ENCODE data around the gene RXRA.

RXRA gene

GRCh38 chr9:134341306-134341705 lies 15.1 kb downstream of the RXRA start:
- Histone ChIP-seq H3K27ac (peak overlapping the region; percentile 31), H3K36me3 (ENCODE audit: insufficient read depth, low read length) (no peaks in the 10 kb centered on the region), H3K9ac (ENCODE audit: insufficient read length) (peak overlapping the region; percentile 47), H3K4me3 (no peak overlapping the region), H3K9me3 (ENCODE audit: low read depth, low read length) (no peaks in the 10 kb centered on the region)
- TF ChIP-seq EZH2 (IDR thresholded peaks at IDR 0.05) (no peak), POLR2AphosphoS5 (IDR thresholded peaks at IDR 0.05; ENCODE audit: borderline replicate concordance, low read depth, low read length) (no peak), FOXP2 (optimal IDR thresholded peaks at IDR 0.05; ENCODE audit: control extremely low read depth, extremely low read length, insufficient read depth) (no peak)
- DNase-seq (ENCODE audit: low read depth, low spot score) = no peak

GRCh38 chr9:134341929-134342745 lies 15.9 kb downstream of the RXRA start:
- no peak for TF ChIP-seq EZH2 (IDR thresholded peaks at IDR 0.05)
- TF ChIP-seq FOXP2 (optimal IDR thresholded peaks at IDR 0.05; ENCODE audit: control extremely low read depth, extremely low read length, insufficient read depth) = no peak
- no peak for TF ChIP-seq POLR2AphosphoS5 (IDR thresholded peaks at IDR 0.05; ENCODE audit: borderline replicate concordance, low read depth, low read length)
- Histone ChIP-seq H3K36me3 (ENCODE audit: insufficient read depth, low read length) (no peaks in the 10 kb centered on the region), H3K27ac (peak overlapping the region; percentile 31; the same call in 1 of the 2 replicates)

GRCh38 chr9:134342746-134343115 lies 16.5 kb downstream of the RXRA start:
- H3K36me3 ChIP-seq (ENCODE audit: insufficient read depth, low read length) = no peaks in the 10 kb centered on the region
- H3K9me3 ChIP-seq (ENCODE audit: low read depth, low read length) = no peaks in the 10 kb centered on the region
- H3K4me3 ChIP-seq = no peak overlapping the region
- no peak for DNase-seq (ENCODE audit: low read depth, low spot score)
- TF ChIP-seq FOXP2 (optimal IDR thresholded peaks at IDR 0.05; ENCODE audit: control extremely low read depth, extremely low read length, insufficient read depth) = no peak
- TF ChIP-seq EZH2 (IDR thresholded peaks at IDR 0.05) = no peak
- no peak for TF ChIP-seq POLR2AphosphoS5 (IDR thresholded peaks at IDR 0.05; ENCODE audit: borderline replicate concordance, low read depth, low read length)
- peak overlapping the region; percentile 57; the same call in 1 of the 2 replicates for H3K27ac ChIP-seq
- H3K9ac ChIP-seq (ENCODE audit: insufficient read length) = peak overlapping the region; percentile 26

More at GRCh38 chr9:134341929-134342745, 15.9 kb downstream of the RXRA start:
- no peak for DNase-seq (ENCODE audit: low read depth, low spot score)
- H3K4me3 ChIP-seq = no peak overlapping the region
- H3K9me3 ChIP-seq (ENCODE audit: low read depth, low read length) = no peaks in the 10 kb centered on the region
- no peak overlapping the region for H3K9ac ChIP-seq (ENCODE audit: insufficient read length)

GRCh38 chr9:134343637-134344036 lies 17.4 kb downstream of the RXRA start:
- Histone ChIP-seq H3K9ac (ENCODE audit: insufficient read length) (no peak overlapping the region), H3K4me3 (no peak overlapping the region; the same call in 1 of the 2 replicates), H3K36me3 (ENCODE audit: insufficient read depth, low read length) (no peaks in the 10 kb centered on the region), H3K27ac (peak overlapping the region; percentile 86), H3K9me3 (ENCODE audit: low read depth, low read length) (no peaks in the 10 kb centered on the region)
- DNase-seq (ENCODE audit: low read depth, low spot score) = no peak
- TF ChIP-seq EZH2 (IDR thresholded peaks at IDR 0.05) (no peak), FOXP2 (optimal IDR thresholded peaks at IDR 0.05; ENCODE audit: control extremely low read depth, extremely low read length, insufficient read depth) (no peak), POLR2AphosphoS5 (IDR thresholded peaks at IDR 0.05; ENCODE audit: borderline replicate concordance, low read depth, low read length) (no peak)

- Histone ChIP-seq H3K36me3 (ENCODE audit: insufficient read depth, low read length) (no peaks in the 10 kb centered on the region), H3K9me3 (ENCODE audit: low read depth, low read length) (no peaks in the 10 kb centered on the region), H3K4me3 (peak overlapping the region; percentile 27; the same call in 1 of the 2 replicates), H3K27ac (peak overlapping the region; percentile 86), H3K9ac (ENCODE audit: insufficient read length) (peak overlapping the region; percentile 53)
- no peak for TF ChIP-seq FOXP2 (optimal IDR thresholded peaks at IDR 0.05; ENCODE audit: control extremely low read depth, extremely low read length, insufficient read depth)
- no peak for TF ChIP-seq EZH2 (IDR thresholded peaks at IDR 0.05)
- no peak for TF ChIP-seq POLR2AphosphoS5 (IDR thresholded peaks at IDR 0.05; ENCODE audit: borderline replicate concordance, low read depth, low read length)
- no peak for DNase-seq (ENCODE audit: low read depth, low spot score)
Observed at GRCh38 chr9:134344068-134344799, 18.0 kb downstream of the RXRA start.

GRCh38 chr9:134344800-134345310 lies 18.6 kb downstream of the RXRA start:
- H3K27ac ChIP-seq = peak overlapping the region; percentile 86
- no peak overlapping the region for H3K9ac ChIP-seq (ENCODE audit: insufficient read length)
- TF ChIP-seq POLR2AphosphoS5 (IDR thresholded peaks at IDR 0.05; ENCODE audit: borderline replicate concordance, low read depth, low read length) = no peak
- TF ChIP-seq EZH2 (IDR thresholded peaks at IDR 0.05) = no peak
- TF ChIP-seq FOXP2 (optimal IDR thresholded peaks at IDR 0.05; ENCODE audit: control extremely low read depth, extremely low read length, insufficient read depth) = no peak
- H3K36me3 ChIP-seq (ENCODE audit: insufficient read depth, low read length) = no peaks in the 10 kb centered on the region
- no peak for DNase-seq (ENCODE audit: low read depth, low spot score)
- no peak overlapping the region for H3K4me3 ChIP-seq
- no peaks in the 10 kb centered on the region for H3K9me3 ChIP-seq (ENCODE audit: low read depth, low read length)

GRCh38 chr9:134345737-134346136 lies 19.5 kb downstream of the RXRA start:
- DNase-seq (ENCODE audit: low read depth, low spot score) = no peak
- Histone ChIP-seq H3K9ac (ENCODE audit: insufficient read length) (no peak overlapping the region), H3K27ac (no peak overlapping the region), H3K9me3 (ENCODE audit: low read depth, low read length) (no peaks in the 10 kb centered on the region), H3K36me3 (ENCODE audit: insufficient read depth, low read length) (no peaks in the 10 kb centered on the region), H3K4me3 (no peak overlapping the region)
- TF ChIP-seq POLR2AphosphoS5 (IDR thresholded peaks at IDR 0.05; ENCODE audit: borderline replicate concordance, low read depth, low read length) = no peak
- TF ChIP-seq EZH2 (IDR thresholded peaks at IDR 0.05) = no peak
- no peak for TF ChIP-seq FOXP2 (optimal IDR thresholded peaks at IDR 0.05; ENCODE audit: control extremely low read depth, extremely low read length, insufficient read depth)

GRCh38 chr9:134346151-134346550 lies 19.9 kb downstream of the RXRA start:
- no peak overlapping the region for H3K4me3 ChIP-seq
- H3K36me3 ChIP-seq (ENCODE audit: insufficient read depth, low read length) = no peaks in the 10 kb centered on the region
- no peak overlapping the region for H3K9ac ChIP-seq (ENCODE audit: insufficient read length)
- no peak for DNase-seq (ENCODE audit: low read depth, low spot score)
- no peaks in the 10 kb centered on the region for H3K9me3 ChIP-seq (ENCODE audit: low read depth, low read length)
- TF ChIP-seq FOXP2 (optimal IDR thresholded peaks at IDR 0.05; ENCODE audit: control extremely low read depth, extremely low read length, insufficient read depth) (no peak), POLR2AphosphoS5 (IDR thresholded peaks at IDR 0.05; ENCODE audit: borderline replicate concordance, low read depth, low read length) (no peak), EZH2 (IDR thresholded peaks at IDR 0.05) (no peak)
- no peak overlapping the region for H3K27ac ChIP-seq
